Activated T-helper 9 cell treated with anti-CD3 and anti-CD28 coated beads, Interleukin-2, amount 50 U/mL, for 16 hours (primary cell): Measurements from ENCODE around the gene SYT15.

ENCODE experiments used
- DNase-seq: peaks from one replicate; pipeline ENCODE4 v3.0.0-alpha.2; 2020; ENCODE audit warnings: low read depth

SYT15 gene

GRCh38 chr10:46544989-46545791 is 33.7 kb upstream of the SYT15 start:
- no peak for DNase-seq

GRCh38 chr10:46545861-46546590 is 32.9 kb upstream of the SYT15 start:
- no peak for DNase-seq

GRCh38 chr10:46546591-46547540 is 32.1 kb upstream of the SYT15 start:
- DNase-seq = no peak

- DNase-seq = no peak
Observed at GRCh38 chr10:46547541-46548497, 31.1 kb upstream of the SYT15 start.

GRCh38 chr10:46548498-46549090 is 30.3 kb upstream of the SYT15 start:
- DNase-seq = no peak

GRCh38 chr10:46549171-46550075 is 29.5 kb upstream of the SYT15 start:
- DNase-seq = no peak

GRCh38 chr10:46550076-46550790 is 28.7 kb upstream of the SYT15 start:
- no peak for DNase-seq

- no peak for DNase-seq
Observed at GRCh38 chr10:46550795-46551700, 27.9 kb upstream of the SYT15 start.

GRCh38 chr10:46551701-46552525 is 27.0 kb upstream of the SYT15 start:
- no peak for DNase-seq

- DNase-seq = no peak
Observed at GRCh38 chr10:46552526-46553237, 26.2 kb upstream of the SYT15 start.

GRCh38 chr10:46553238-46554049 is 25.5 kb upstream of the SYT15 start:
- no peak for DNase-seq

- no peak for DNase-seq
Observed at GRCh38 chr10:46554166-46554781, 24.7 kb upstream of the SYT15 start.

- DNase-seq = no peak
Observed at GRCh38 chr10:46555366-46555712, 23.6 kb upstream of the SYT15 start.

GRCh38 chr10:46555713-46556514 is 23.0 kb upstream of the SYT15 start:
- no peak for DNase-seq
